Activated T-helper 2 cell treated with anti-CD3 and anti-CD28 coated beads, Interferon-gamma antibody, Interleukin-2, Interleukin-4, amounts not matched to agents 10 μg/mL and 5 μg/mL and 100 μg/mL, durations not matched to agents 14 hours and 24 hours and 36 hours (primary cell): ENCODE data around the gene VPS41. TPM values are rescaled to one million over a fixed set of nuclear protein-coding genes. Genes with fewer than 3 reads are reported as not detected.
"Not testable (repeated sequence)": the region's sequence is repeated elsewhere in the genome, so short reads cannot be mapped to it uniquely, and the experiment has no call there.

Experiments
- DNase-seq: peaks from one replicate; pipeline ENCODE4 v3.0.0; 2021; ENCODE audit warnings: low spot score
- H3K27ac Mint-ChIP-seq: one replicate; pipeline ENCODE4 v1.8.0; 2021; ENCODE audit warnings: mixed read lengths
- H3K27me3 Mint-ChIP-seq: one replicate; pipeline ENCODE4 v1.8.0; 2021; ENCODE audit warnings: low read depth, mixed read lengths
- H3K36me3 Mint-ChIP-seq: one replicate; pipeline ENCODE4 v1.8.0; 2021; ENCODE audit warnings: low read depth, mixed read lengths
- H3K4me1 Mint-ChIP-seq: one replicate; pipeline ENCODE4 v1.8.0; 2021; ENCODE audit warnings: low read depth, mixed read lengths
- H3K4me3 Mint-ChIP-seq: one replicate; pipeline ENCODE4 v1.8.0; 2021; ENCODE audit warnings: low read depth, mild to moderate bottlenecking, moderate library complexity, mixed read lengths
- H3K9me3 Mint-ChIP-seq: one replicate; pipeline ENCODE4 v1.8.0; 2021; ENCODE audit warnings: mixed read lengths
- intact Hi-C: fragments of 100-400 bp; cut with micrococcal nuclease; formaldehyde crosslinking; loops from one replicate; pipeline ENCODE4 v1.15.1; 2023
- total RNA-seq: library from RNA; stranded (reverse); gene quantifications from 2 replicates; pipeline ENCODE4 v1.2.3, GENCODE V29; 2022

Gene VPS41
- total RNA-seq, result 59.9 and 63.6 TPM in 2 replicates

DNA sequence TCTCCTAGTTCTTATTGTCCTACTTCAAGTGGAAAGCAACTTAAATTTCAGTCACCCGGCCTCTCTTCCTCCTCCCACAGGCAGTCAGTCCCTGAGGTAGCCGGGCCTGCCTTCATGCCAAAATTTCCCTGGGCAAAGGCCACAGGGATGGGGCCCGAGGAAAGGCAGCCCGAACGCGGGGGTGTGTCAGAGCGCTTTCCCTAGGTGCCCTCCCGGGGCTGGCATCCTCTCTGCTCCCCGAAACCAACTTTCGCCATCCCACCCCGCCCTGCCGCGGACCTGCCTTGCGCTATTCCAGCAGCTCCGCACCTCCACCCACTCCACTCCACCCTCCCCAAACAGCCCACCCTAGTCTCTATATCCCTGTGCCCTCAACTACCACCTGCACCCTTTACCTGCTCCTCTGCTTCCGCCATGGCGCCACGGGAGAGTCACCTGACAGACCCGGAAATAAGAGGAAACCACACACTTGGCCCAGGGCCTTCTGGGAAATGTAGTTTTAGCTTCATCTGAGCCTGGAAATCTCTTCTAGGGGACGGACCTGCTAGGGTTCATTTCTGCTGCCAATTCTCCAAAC, at the start of gene VPS41:
Gene VPS41, minus strand, starts transcription at position 433 of the 577 bp plus-strand sequence. Its CDS starts 17 bp downstream, at position 416.
- intact Hi-C loops, result loop anchor here (5.0 to 10.0 kb wide), 3 partner anchors 114 to 1226 kb away; partner anchors contain the start of genes MPLKIP and SUGCT
- peak; percentile 72 for DNase-seq
- H3K27me3 Mint-ChIP-seq, result peaks cover 8% of the 10 kb centered on the region
- peaks cover 32% of the 10 kb centered on the region for H3K4me1 Mint-ChIP-seq
- peak within 1 kb of the TSS; percentile 92 for H3K4me3 Mint-ChIP-seq
- H3K27ac Mint-ChIP-seq, result peak within 1 kb of the TSS; percentile 90
- no peaks in the 10 kb centered on the region for H3K9me3 Mint-ChIP-seq
- H3K36me3 Mint-ChIP-seq, result peaks cover 6% of the 10 kb centered on the region

DNA sequence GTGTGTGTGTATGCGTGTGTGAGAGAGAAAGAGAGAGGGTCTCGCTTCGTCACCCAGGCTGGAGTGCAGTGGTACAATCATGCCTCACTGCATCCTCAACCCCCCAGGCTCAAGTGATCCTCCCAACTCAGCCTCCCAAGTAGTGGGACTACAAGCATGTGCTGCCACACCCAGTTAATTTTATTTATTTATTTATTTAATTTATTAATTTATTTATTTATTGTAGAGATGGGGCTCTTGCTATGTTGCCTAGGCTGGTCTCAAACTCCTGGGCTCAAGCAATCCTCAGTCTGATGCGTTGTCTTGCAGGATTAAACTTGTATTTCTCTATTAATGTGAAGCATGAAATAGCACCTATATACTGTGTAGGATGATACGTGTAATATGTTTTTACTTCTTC, 46.9 kb upstream of the VPS41 start:
- Mint-ChIP-seq H3K27ac (no peak overlapping the region), H3K36me3 (no peaks in the 10 kb centered on the region), H3K4me1 (no peaks in the 10 kb centered on the region), H3K9me3 (no peaks in the 10 kb centered on the region), H3K4me3 (no peak overlapping the region), H3K27me3 (peaks cover 6% of the 10 kb centered on the region)
- DNase-seq, result no peak
- intact Hi-C loops, result no loop called here

DNA sequence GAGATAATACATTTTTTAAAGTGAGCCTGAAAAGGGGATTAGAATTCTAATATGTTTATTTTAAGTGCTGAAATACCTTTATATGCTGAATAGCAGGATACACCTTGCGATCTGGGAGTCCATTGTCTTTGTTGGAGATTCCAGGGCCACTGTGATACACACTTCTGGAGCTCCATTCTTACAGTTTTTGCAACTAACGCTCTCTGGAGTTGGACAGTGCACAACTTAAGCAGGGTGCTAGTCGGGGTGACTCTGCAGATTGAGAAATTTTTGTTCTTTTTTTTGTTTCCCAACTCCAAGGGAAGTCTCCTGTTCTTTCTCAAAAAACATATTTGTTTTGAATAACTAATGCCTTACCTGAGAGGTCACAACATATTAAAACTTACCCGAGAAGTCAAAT, 45.0 kb upstream of the VPS41 start:
- H3K27me3 Mint-ChIP-seq, result peaks cover 5% of the 10 kb centered on the region
- H3K4me1 Mint-ChIP-seq, result no peaks in the 10 kb centered on the region
- H3K36me3 Mint-ChIP-seq, result no peaks in the 10 kb centered on the region
- intact Hi-C loops, result no loop called here
- no peak overlapping the region for H3K27ac Mint-ChIP-seq
- no peaks in the 10 kb centered on the region for H3K9me3 Mint-ChIP-seq
- DNase-seq, result no peak
- H3K4me3 Mint-ChIP-seq, result no peak overlapping the region

DNA sequence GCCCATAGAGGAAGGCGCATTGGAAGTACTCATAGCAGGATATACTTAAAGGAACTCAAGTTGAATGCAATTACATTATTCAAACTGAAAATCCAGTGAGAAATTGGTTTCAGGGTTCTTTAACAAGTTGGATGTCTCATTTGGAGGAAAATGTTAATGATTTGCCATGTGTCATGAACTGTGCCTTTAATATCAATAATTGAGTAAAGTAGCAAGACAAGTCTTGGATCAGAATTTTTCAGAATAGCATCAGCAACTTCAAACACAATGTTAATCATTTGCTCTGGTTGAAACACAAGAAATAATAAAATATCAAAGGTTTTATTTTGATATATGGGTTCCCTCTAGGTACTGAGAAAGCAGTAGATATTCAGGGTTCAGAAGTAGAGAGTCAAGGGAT, 44.2 kb upstream of the VPS41 start:
- H3K27ac Mint-ChIP-seq, result no peak overlapping the region
- DNase-seq, result no peak
- intact Hi-C loops, result no loop called here
- no peaks in the 10 kb centered on the region for H3K4me1 Mint-ChIP-seq
- no peaks in the 10 kb centered on the region for H3K9me3 Mint-ChIP-seq
- H3K4me3 Mint-ChIP-seq, result no peak overlapping the region
- peaks cover 3% of the 10 kb centered on the region for H3K27me3 Mint-ChIP-seq
- no peaks in the 10 kb centered on the region for H3K36me3 Mint-ChIP-seq

DNA sequence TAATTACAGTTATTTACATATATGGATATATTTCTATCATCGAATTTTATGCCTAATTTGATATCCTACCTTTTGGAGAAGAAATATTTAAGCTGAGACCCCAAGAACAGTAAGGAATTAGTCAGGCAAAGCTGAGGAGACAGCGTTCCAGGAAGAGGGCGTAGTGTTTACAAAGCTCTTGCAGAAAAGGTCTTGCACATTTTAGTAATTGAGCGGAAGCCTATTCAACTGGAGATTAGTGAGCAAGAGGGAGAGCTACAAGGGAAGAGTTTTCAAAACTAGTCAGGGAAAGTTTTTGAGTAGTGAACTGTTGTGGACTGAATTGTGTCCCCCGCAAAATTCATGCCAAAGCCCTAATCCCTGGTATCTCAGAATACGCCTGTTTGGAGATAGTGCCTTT, 42.2 kb upstream of the VPS41 start:
- H3K27me3 Mint-ChIP-seq, result peaks cover 5% of the 10 kb centered on the region
- H3K4me1 Mint-ChIP-seq, result no peaks in the 10 kb centered on the region
- intact Hi-C loops, result no loop called here
- DNase-seq, result no peak
- H3K4me3 Mint-ChIP-seq, result no peak overlapping the region
- no peaks in the 10 kb centered on the region for H3K36me3 Mint-ChIP-seq
- H3K27ac Mint-ChIP-seq, result no peak overlapping the region
- H3K9me3 Mint-ChIP-seq, result no peaks in the 10 kb centered on the region

DNA sequence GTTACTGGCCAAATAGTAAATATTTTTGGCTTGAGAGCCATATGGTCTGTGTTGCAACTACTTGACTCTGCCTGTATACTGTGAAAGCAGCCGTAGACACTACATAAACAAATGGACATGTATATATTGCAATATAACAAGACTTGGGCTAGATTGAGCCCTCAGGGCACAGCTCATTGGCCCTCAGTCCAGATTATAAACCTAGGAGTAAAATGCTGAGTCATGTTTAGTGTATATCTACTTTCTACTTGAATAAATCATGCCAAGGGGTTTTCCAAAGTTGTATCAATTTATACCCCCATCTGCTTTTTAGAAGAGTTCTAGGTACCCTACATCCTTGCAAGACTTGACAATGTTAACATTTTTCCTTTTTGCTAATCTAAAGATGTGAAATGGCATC, 41.3 kb upstream of the VPS41 start:
- no peak overlapping the region for H3K27ac Mint-ChIP-seq
- no peak for DNase-seq
- H3K36me3 Mint-ChIP-seq, result no peaks in the 10 kb centered on the region
- no peaks in the 10 kb centered on the region for H3K4me1 Mint-ChIP-seq
- H3K4me3 Mint-ChIP-seq, result no peak overlapping the region
- H3K27me3 Mint-ChIP-seq, result peaks cover 5% of the 10 kb centered on the region
- H3K9me3 Mint-ChIP-seq, result no peaks in the 10 kb centered on the region
- intact Hi-C loops, result no loop called here

DNA sequence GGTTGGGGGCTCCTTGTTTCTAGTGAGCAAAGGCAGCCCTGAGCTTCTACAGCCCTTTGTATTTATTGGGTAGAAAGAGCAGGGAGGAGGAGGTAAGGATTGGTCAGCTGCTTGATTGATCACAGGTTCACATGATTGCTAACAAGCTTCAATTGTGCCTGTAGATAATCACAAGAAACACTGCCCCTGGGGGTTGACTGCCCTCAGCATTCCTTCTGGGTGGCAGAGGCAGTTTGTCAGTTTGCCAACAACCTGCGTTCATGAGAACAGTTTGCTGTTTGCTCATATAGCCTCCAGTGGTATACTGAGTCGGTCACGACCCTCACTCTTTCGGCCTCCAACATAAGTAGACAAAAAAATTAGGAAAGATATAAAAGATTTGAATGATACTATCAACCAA, 38.5 kb upstream of the VPS41 start:
- H3K27ac Mint-ChIP-seq, H3K27me3 Mint-ChIP-seq, DNase-seq, H3K4me3 Mint-ChIP-seq, intact Hi-C loops, H3K36me3 Mint-ChIP-seq, H3K4me1 Mint-ChIP-seq, H3K9me3 Mint-ChIP-seq: not testable (repeated sequence)

DNA sequence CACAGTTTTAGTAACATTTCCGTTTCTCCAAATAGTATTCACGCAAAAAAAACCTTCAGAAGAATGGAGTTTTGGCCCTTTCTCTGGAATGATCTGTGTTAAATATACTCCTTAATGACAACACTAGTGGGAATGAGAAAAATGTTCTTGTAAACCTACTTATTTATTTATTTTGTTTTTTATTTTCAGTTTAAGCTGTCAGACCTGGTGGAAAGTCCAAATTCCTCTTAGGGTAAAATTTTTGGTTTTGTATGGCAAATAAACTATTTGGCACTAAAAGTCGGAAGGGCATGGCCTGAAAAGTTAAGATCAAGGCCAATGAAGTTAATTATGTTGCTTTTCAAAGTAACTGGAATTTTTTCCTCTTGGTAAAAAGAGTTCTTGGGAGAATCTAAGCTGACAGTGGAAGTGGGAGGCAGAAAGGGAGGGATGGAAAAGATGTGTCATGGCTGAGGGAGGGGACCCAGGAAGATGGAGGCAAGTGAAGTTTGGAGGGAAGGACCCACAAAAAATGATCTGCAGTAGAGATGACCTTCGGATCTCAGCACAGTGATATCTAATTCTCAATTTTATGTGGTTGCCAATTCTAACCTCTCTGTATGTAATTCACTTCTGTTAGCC, 33.5 kb upstream of the VPS41 start:
- no peaks in the 10 kb centered on the region for H3K36me3 Mint-ChIP-seq
- no peak for DNase-seq
- intact Hi-C loops, result no loop called here
- no peaks in the 10 kb centered on the region for H3K27me3 Mint-ChIP-seq
- no peak overlapping the region for H3K4me3 Mint-ChIP-seq
- H3K27ac Mint-ChIP-seq, result no peak overlapping the region
- H3K9me3 Mint-ChIP-seq, result no peaks in the 10 kb centered on the region
- H3K4me1 Mint-ChIP-seq, result no peaks in the 10 kb centered on the region

DNA sequence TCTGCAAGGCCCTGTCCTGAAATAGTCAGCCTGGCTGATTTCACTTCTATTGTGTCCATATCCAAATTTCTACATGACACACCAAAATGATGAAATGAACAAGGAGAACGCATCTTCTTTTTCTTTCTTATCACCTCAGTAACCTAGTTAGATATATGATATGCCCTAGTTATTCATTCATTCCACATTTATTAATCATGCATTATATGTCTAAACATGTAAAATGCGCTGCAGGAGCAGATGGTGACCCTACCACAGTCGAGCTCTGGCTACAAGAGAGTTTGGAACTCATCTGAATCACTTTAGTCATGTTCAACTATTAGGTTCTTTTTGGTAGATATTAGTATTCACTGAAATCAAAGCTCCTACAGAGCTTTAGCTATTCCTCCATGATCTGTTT, 31.8 kb upstream of the VPS41 start:
- no peaks in the 10 kb centered on the region for H3K27me3 Mint-ChIP-seq
- no peaks in the 10 kb centered on the region for H3K9me3 Mint-ChIP-seq
- intact Hi-C loops, result no loop called here
- DNase-seq, result no peak
- no peak overlapping the region for H3K27ac Mint-ChIP-seq
- H3K4me1 Mint-ChIP-seq, result no peaks in the 10 kb centered on the region
- H3K36me3 Mint-ChIP-seq, result no peaks in the 10 kb centered on the region
- H3K4me3 Mint-ChIP-seq, result no peak overlapping the region

DNA sequence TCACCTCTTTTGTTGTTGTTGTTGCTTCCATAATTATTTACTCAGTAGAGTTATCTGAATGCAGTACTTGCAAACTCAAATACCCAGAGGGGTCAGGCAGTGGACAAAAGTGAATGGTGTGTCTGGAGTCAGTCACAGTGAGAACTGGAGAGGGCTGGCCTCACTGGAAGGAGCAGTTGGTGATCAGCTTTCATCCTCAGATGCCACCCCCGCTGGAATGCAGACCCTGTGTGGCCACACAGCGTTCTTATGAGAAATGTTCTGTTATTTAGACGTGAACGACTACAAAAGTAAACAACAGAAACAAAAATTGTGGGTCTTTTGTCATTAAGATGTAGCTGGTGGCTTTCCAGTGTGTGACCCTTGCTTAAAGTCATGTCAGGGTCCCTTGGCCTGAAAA, 29.6 kb upstream of the VPS41 start:
- H3K36me3 Mint-ChIP-seq, result no peaks in the 10 kb centered on the region
- intact Hi-C loops, result no loop called here
- no peaks in the 10 kb centered on the region for H3K4me1 Mint-ChIP-seq
- H3K9me3 Mint-ChIP-seq, result no peaks in the 10 kb centered on the region
- no peak for DNase-seq
- H3K27ac Mint-ChIP-seq, result no peak overlapping the region
- no peak overlapping the region for H3K4me3 Mint-ChIP-seq
- no peaks in the 10 kb centered on the region for H3K27me3 Mint-ChIP-seq

DNA sequence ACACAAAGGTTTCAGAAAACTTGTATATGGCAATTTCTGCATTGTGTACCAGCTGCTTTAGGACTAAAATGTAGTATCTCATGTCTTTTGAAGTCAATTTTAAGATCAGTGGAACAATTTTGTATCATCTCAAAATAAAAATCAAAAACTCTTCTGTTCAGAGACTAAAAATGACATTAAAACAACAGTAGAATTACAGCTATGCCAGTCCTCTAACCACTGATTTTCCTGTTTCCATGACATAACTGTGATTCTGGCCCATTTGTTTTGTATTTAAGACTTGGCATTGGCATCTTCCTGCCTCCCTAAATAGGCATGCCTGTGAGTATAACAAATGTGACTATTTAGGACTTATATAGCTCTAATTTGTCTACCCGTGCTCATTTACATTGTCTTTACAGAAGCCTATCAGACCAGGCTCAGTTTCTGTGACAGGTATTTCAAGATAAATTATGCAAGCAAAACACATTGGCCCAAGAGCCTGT, 29.1 kb upstream of the VPS41 start:
- intact Hi-C loops, result no loop called here

DNA sequence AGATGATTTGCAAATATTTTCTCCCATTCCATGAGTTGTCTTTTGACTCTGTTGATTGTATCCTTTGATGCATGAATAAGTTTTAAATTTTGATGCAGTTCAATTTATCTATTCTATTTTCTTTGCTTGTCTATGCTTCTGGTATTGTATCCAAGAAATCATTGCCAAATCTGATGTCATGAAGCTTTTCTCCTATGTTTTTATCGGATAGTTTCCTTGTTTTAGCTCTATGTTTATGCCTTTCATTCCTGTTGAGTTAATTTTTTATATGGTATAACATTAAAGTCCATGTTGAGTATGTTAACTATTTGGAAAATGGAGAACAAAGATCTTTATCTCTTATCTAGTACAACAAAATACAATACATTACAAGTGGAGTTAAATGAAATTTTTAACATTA, 27.6 kb upstream of the VPS41 start:
- Mint-ChIP-seq H3K27ac (no peak overlapping the region), H3K27me3 (no peaks in the 10 kb centered on the region), H3K36me3 (no peaks in the 10 kb centered on the region), H3K4me1 (peaks cover 2% of the 10 kb centered on the region), H3K4me3 (no peak overlapping the region), H3K9me3 (no peaks in the 10 kb centered on the region)
- no peak for DNase-seq
- intact Hi-C loops, result no loop called here

More for the DNA sequence above, 29.1 kb upstream of the VPS41 start:
- Mint-ChIP-seq H3K4me1 (no peaks in the 10 kb centered on the region), H3K27ac (no peak overlapping the region), H3K27me3 (no peaks in the 10 kb centered on the region), H3K9me3 (no peaks in the 10 kb centered on the region), H3K36me3 (no peaks in the 10 kb centered on the region), H3K4me3 (no peak overlapping the region)
- no peak for DNase-seq

DNA sequence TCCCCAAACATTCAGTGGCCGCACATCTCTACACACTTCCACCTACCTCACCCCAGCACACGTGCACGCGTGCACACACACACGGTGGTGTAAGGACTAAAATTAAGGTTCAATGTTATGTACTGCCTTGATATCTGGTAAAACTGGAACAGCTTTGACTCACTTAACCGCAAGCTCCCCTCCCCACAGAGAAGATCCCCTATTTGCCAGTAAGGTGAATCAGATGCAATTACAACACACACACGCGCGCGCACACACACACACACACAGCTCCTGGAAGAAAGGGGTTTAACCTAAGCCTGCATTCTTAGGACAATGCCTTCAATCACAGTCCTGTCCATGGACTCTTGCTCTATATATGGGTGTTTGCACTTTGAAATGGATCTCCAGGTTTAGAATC, 25.5 kb upstream of the VPS41 start:
- no peaks in the 10 kb centered on the region for H3K9me3 Mint-ChIP-seq
- intact Hi-C loops, result loop anchor here (5.0 kb wide), 1 partner anchor 137 kb away; no protein-coding TSS in a partner anchor
- no peak overlapping the region for H3K4me3 Mint-ChIP-seq
- no peak for DNase-seq
- H3K27ac Mint-ChIP-seq, result no peak overlapping the region
- peaks cover 2% of the 10 kb centered on the region for H3K27me3 Mint-ChIP-seq
- H3K36me3 Mint-ChIP-seq, result no peaks in the 10 kb centered on the region
- peaks cover 2% of the 10 kb centered on the region for H3K4me1 Mint-ChIP-seq
